Right cardiac atrium (tissue), 5 donors: ENCODE data around the gene TSPAN1. TPM values are rescaled to one million over a fixed set of nuclear protein-coding genes. Genes with fewer than 3 reads are reported as not detected.
"Not testable (repeated sequence)": the region's sequence is repeated elsewhere in the genome, so short reads cannot be mapped to it uniquely, and the experiment has no call there.

Source experiments
- ATAC-seq, 2 donors: fragments of 200-7000 bp; cut with Tn5 transposase; one replicate each; pipeline versions ENCODE4 v1.8.0 to v1.9.1; 2020; ENCODE audit warnings: moderate library complexity in 2 of 2, mild to moderate bottlenecking in 1 of 2
- DNase-seq, 3 donors: peaks; one replicate each; pipeline ENCODE4 v3.0.0-alpha.2; 2020
- H3K27ac ChIP-seq: one replicate; pipeline ENCODE4 v1.5.1; 2013; ENCODE audit warnings: mild to moderate bottlenecking, low read length, control low read depth, moderate library complexity
- H3K27me3 ChIP-seq: one replicate; pipeline ENCODE4 v1.6.1; 2013; ENCODE audit not compliant: control insufficient read depth, insufficient read depth
- H3K4me1 ChIP-seq: one replicate; pipeline ENCODE4 v1.6.1; 2013; ENCODE audit warnings: low read length; ENCODE audit not compliant: control insufficient read depth, insufficient read depth
- H3K4me3 ChIP-seq: one replicate; pipeline ENCODE4 v1.5.1; 2013; ENCODE audit warnings: low read length, control low read depth
- H3K9me3 ChIP-seq: one replicate; pipeline ENCODE4 v1.6.1; 2013; ENCODE audit warnings: low read length; ENCODE audit not compliant: control insufficient read depth
- WGBS: extraction: QIAGEN DNeasy Blood & Tissue Kit; methylation state at CpG from one replicate; pipeline ENCODE4 v1.1.7; 2013; 5-methylcytosine and 5-hydroxymethylcytosine counted together
- intact Hi-C, 4 donors: fragments of 100-400 bp; cut with DNase I; formaldehyde crosslinking; loops; one replicate each; pipeline versions ENCODE4 v1.11.0 to v1.14.0; 2022 to 2023
- polyA plus RNA-seq: library from polyadenylated mRNA; stranded (reverse); fragments of 200-250 nt; gene quantifications from one replicate; pipeline ENCODE4 v1.2.3, GENCODE V29; 2013
- total RNA-seq, 4 donors: library from RNA; stranded (reverse); fragmentation: NEBNext Ultra II Directional; extraction: Animal tissue kit (Norgen Biotek cat#: 25700); gene quantifications; one replicate each; pipeline ENCODE4 v1.2.1, GENCODE V29; 2021
- donor health status: healthy with polysubstance abuse.
- donor health status: DM: no; HTN: yes; CAD: no.
- donor health status: DM: no; HTN: no; CAD: no.
- donor health status: DM: no; HTN: yes; CAD: no; lungs with severe emphysema.
- donor health status: DM: yes; HTN: yes; CAD: no.

TSPAN1 gene
- total and polyA plus RNA-seq, 5 donors, result 1.0 to 2.4 (median 1.3) TPM

- Histone ChIP-seq H3K27ac (no peak overlapping the region), H3K9me3 (no peaks in the 10 kb centered on the region), H3K4me3 (no peak overlapping the region), H3K27me3 (no peaks in the 10 kb centered on the region), H3K4me1 (no peaks in the 10 kb centered on the region)
- 80% methylated on average over 3 of the region's 3 CpGs for WGBS
- ATAC-seq (no peak), DNase-seq (no peak)
- intact Hi-C loops, result loop anchor here in 1 of 4 donors (5.0 kb wide), 1 partner anchor 184 kb away; no protein-coding TSS in a partner anchor
Observed at GRCh38 chr1:46220808-46221207, 45.9 kb downstream of the TSPAN1 start.

- Histone ChIP-seq H3K4me1 (no peaks in the 10 kb centered on the region), H3K4me3 (no peak overlapping the region), H3K27ac (no peak overlapping the region), H3K27me3 (no peaks in the 10 kb centered on the region), H3K9me3 (no peaks in the 10 kb centered on the region)
- 48% methylated on average over 4 of the region's 4 CpGs for WGBS
- ATAC-seq, result no peak
- DNase-seq, result peak in 1 of 3 donors; percentile 60
- intact Hi-C loops, result loop anchor here in 2 of 4 donors (2.0 to 5.0 kb wide), 2 partner anchors 41 to 184 kb away; no protein-coding TSS in a partner anchor
Observed at GRCh38 chr1:46221749-46222148, 46.9 kb downstream of the TSPAN1 start.

GRCh38 chr1:46223055-46223454 is 48.2 kb downstream of the TSPAN1 start:
- not testable (repeated sequence) for H3K9me3 ChIP-seq, H3K4me1 ChIP-seq, H3K27me3 ChIP-seq, ATAC-seq, H3K27ac ChIP-seq, H3K4me3 ChIP-seq
- intact Hi-C loops, result loop anchor here in 2 of 4 donors (2.0 to 5.0 kb wide), 2 partner anchors 42 to 186 kb away; no protein-coding TSS in a partner anchor
- peak in 1 of 3 donors; percentile 32 for DNase-seq
- WGBS, result 75% methylated on average over 11 of the region's 11 CpGs

- DNase-seq (peak; percentile 59 to 79 (median 65)), ATAC-seq (peak; percentile 88)
- Histone ChIP-seq H3K9me3 (no peaks in the 10 kb centered on the region), H3K4me3 (no peak overlapping the region), H3K4me1 (no peaks in the 10 kb centered on the region), H3K27ac (no peak overlapping the region), H3K27me3 (no peaks in the 10 kb centered on the region)
- intact Hi-C loops, result loop anchor here in 2 of 4 donors (2.0 to 5.0 kb wide), 2 partner anchors 43 to 186 kb away; no protein-coding TSS in a partner anchor
- 13% methylated on average over 6 of the region's 6 CpGs for WGBS
Observed at GRCh38 chr1:46223472-46223943, 48.6 kb downstream of the TSPAN1 start.

DNA sequence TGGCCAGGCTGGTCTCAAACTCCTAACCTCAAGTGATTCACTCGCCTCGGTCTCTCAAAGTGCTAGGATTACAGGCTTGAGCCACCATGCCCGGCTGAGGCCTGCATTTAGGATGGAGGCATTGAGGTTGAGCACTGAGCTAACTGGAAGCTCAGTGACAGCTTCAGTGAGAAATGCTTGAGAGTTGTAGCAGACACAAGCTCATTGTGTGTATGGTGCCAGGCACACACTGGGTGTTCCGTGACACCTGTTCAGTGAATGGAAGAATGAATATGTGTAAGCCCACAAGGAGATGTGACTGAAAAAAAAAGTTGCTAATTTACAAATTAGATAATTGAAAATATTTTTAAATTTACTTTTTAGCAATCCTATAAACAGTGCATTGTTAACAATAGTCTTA is 50.1 kb downstream of the TSPAN1 start:
- Histone ChIP-seq H3K4me3 (no peak overlapping the region), H3K27me3 (no peaks in the 10 kb centered on the region), H3K9me3 (no peaks in the 10 kb centered on the region), H3K4me1 (no peaks in the 10 kb centered on the region), H3K27ac (no peak overlapping the region)
- intact Hi-C loops, result loop anchor here in 1 of 4 donors (5.0 kb wide), 1 partner anchor 188 kb away; no protein-coding TSS in a partner anchor
- DNase-seq (no peak), ATAC-seq (no peak)
- WGBS, result 90% methylated on average over 4 of the region's 4 CpGs

DNA sequence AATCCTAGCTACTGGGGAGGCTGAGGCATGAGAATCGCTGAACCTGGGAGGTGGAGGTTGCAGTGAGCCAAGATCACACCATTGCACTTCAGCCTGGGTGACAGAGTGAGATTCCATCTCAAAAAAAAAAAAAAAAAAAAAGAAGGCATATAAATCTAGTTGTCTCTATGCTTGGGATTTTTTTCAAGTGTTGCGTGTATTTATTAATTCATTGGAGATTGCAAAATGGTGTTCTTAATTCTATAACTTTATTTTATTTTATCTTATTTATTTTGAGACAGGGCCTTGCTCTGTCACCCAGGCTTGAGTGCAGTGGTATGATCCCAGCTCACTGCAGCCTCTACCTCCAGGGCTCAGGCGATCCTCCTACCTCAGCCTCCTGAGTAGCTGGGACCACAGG is 56.3 kb downstream of the TSPAN1 start:
- H3K9me3 ChIP-seq, H3K4me3 ChIP-seq, H3K27me3 ChIP-seq, H3K4me1 ChIP-seq, H3K27ac ChIP-seq, intact Hi-C loops, DNase-seq, ATAC-seq: not testable (repeated sequence)
- 95% methylated on average over 3 of the region's 3 CpGs for WGBS

Other genes starting within 250 kb of the TSPAN1 start
- 10 to 100 TPM; 30.5 to 49.8 (median 38.7) TPM for gene PIK3R3, start 42.5 kb upstream of the TSPAN1 start, total RNA-seq
- 20.0 TPM for gene PIK3R3, start 42.5 kb upstream of the TSPAN1 start, polyA plus RNA-seq
- not detected for gene P3R3URF, start 1.4 kb downstream of the TSPAN1 start, total RNA-seq
- not detected for gene P3R3URF, start 1.4 kb downstream of the TSPAN1 start, polyA plus RNA-seq
- 10 to 100 TPM; 82.7 to 91.1 (median 87.2) TPM for gene POMGNT1, start 23.3 kb downstream of the TSPAN1 start, total RNA-seq
- gene POMGNT1, start 23.3 kb downstream of the TSPAN1 start, polyA plus RNA-seq, result 60.0 TPM
- gene LURAP1, start 28.2 kb downstream of the TSPAN1 start, total RNA-seq, result 1 to 10 TPM; 4.3 to 7.0 (median 5.6) TPM
- gene LURAP1, start 28.2 kb downstream of the TSPAN1 start, polyA plus RNA-seq, result 3.8 TPM
- under 1 TPM in 3 of 4 donors, not detected in 1; 0.56 to 0.89 (median 0.74) TPM for gene RAD54L, start 72.7 kb downstream of the TSPAN1 start, total RNA-seq
- gene RAD54L, start 72.7 kb downstream of the TSPAN1 start, polyA plus RNA-seq, result 0.16 TPM
- 10 to 100 TPM; 37.2 to 46.3 (median 40.1) TPM for gene LRRC41, start 128.5 kb downstream of the TSPAN1 start, total RNA-seq
- 27.1 TPM for gene LRRC41, start 128.5 kb downstream of the TSPAN1 start, polyA plus RNA-seq
- 100 to 1,000 TPM; 664 to 870 (median 705) TPM for gene UQCRH, start 128.6 kb downstream of the TSPAN1 start, total RNA-seq
- 2,380 TPM for gene UQCRH, start 128.6 kb downstream of the TSPAN1 start, polyA plus RNA-seq
- 10 to 100 TPM; 12.6 to 18.7 (median 13.7) TPM for gene NSUN4, start 165.7 kb downstream of the TSPAN1 start, total RNA-seq
- gene NSUN4, start 165.7 kb downstream of the TSPAN1 start, polyA plus RNA-seq, result 10.6 TPM
- 10 to 100 TPM in 3 of 4 donors, 1 to 10 TPM in 1; 4.8 to 17.2 (median 14.7) TPM for gene FAAH, start 219.2 kb downstream of the TSPAN1 start, total RNA-seq
- gene FAAH, start 219.2 kb downstream of the TSPAN1 start, polyA plus RNA-seq, result 10.4 TPM